Stimulated activated memory B cell treated with anti-CD40 and anti-IgM and Interleukin-4, amounts not matched to agents 10 μg/mL and 1 μg/mL and 100 μg/mL, for 72 hours (primary cell): ENCODE measurements around the gene NGF.

Source experiments
- ATAC-seq: fragments of 150-1000 bp; cut with Tn5 transposase; 2 replicates; pipeline ENCODE4 v1.10.0; 2021
- H3K27ac Mint-ChIP-seq: one replicate; pipeline ENCODE4 v1.8.0; 2022; ENCODE audit warnings: mild to moderate bottlenecking, mixed read lengths
- H3K27me3 Mint-ChIP-seq: one replicate; pipeline ENCODE4 v1.8.0; 2022; ENCODE audit warnings: mixed read lengths
- H3K36me3 Mint-ChIP-seq: one replicate; pipeline ENCODE4 v1.8.0; 2022; ENCODE audit warnings: mixed read lengths
- H3K4me1 Mint-ChIP-seq: one replicate; pipeline ENCODE4 v1.8.0; 2022; ENCODE audit warnings: mixed read lengths
- H3K4me3 Mint-ChIP-seq: one replicate; pipeline ENCODE4 v1.8.0; 2022; ENCODE audit warnings: mild to moderate bottlenecking, moderate library complexity, mixed read lengths
- H3K9me3 Mint-ChIP-seq: one replicate; pipeline ENCODE4 v1.8.0; 2022; ENCODE audit warnings: mixed read lengths

NGF gene

GRCh38 chr1:115348636-115349035 is 10.6 kb upstream of the NGF start:
- Mint-ChIP-seq H3K4me3 (no peak overlapping the region), H3K9me3 (no peaks in the 10 kb centered on the region), H3K36me3 (no peaks in the 10 kb centered on the region), H3K27ac (no peak overlapping the region), H3K4me1 (peaks cover under 1% of the 10 kb centered on the region), H3K27me3 (no peaks in the 10 kb centered on the region)
- no peak for ATAC-seq

- Mint-ChIP-seq H3K27me3 (peaks cover 5% of the 10 kb centered on the region), H3K36me3 (no peaks in the 10 kb centered on the region), H3K9me3 (no peaks in the 10 kb centered on the region), H3K4me1 (peaks cover 7% of the 10 kb centered on the region), H3K4me3 (no peak overlapping the region), H3K27ac (no peak overlapping the region)
- ATAC-seq, result peak; percentile 35
Measured at GRCh38 chr1:115347282-115347681, 9.2 kb upstream of the NGF start.

- Mint-ChIP-seq H3K27ac (no peak overlapping the region), H3K36me3 (no peaks in the 10 kb centered on the region), H3K4me1 (peaks cover 7% of the 10 kb centered on the region), H3K27me3 (peaks cover 26% of the 10 kb centered on the region), H3K4me3 (no peak overlapping the region), H3K9me3 (no peaks in the 10 kb centered on the region)
- no peak for ATAC-seq
Measured at GRCh38 chr1:115343200-115343737, 5.2 kb upstream of the NGF start.

- no peaks in the 10 kb centered on the region for H3K36me3 Mint-ChIP-seq
- no peak overlapping the region for H3K4me3 Mint-ChIP-seq
- peaks cover 35% of the 10 kb centered on the region for H3K27me3 Mint-ChIP-seq
- H3K9me3 Mint-ChIP-seq, result no peaks in the 10 kb centered on the region
- H3K4me1 Mint-ChIP-seq, result peaks cover 7% of the 10 kb centered on the region
- no peak overlapping the region for H3K27ac Mint-ChIP-seq
- ATAC-seq, result no peak
Measured at GRCh38 chr1:115341948-115342347, 3.9 kb upstream of the NGF start.

- H3K4me1 Mint-ChIP-seq, result peaks cover 7% of the 10 kb centered on the region
- H3K27ac Mint-ChIP-seq, result no peak overlapping the region
- H3K36me3 Mint-ChIP-seq, result no peaks in the 10 kb centered on the region
- ATAC-seq, result no peak
- no peak overlapping the region for H3K4me3 Mint-ChIP-seq
- H3K9me3 Mint-ChIP-seq, result no peaks in the 10 kb centered on the region
- H3K27me3 Mint-ChIP-seq, result peaks cover 45% of the 10 kb centered on the region
Measured at GRCh38 chr1:115340879-115341278, 2.8 kb upstream of the NGF start.

- H3K4me3 Mint-ChIP-seq, result no peak overlapping the region
- H3K27ac Mint-ChIP-seq, result no peak overlapping the region
- H3K9me3 Mint-ChIP-seq, result no peaks in the 10 kb centered on the region
- peaks cover 9% of the 10 kb centered on the region for H3K4me1 Mint-ChIP-seq
- no peak for ATAC-seq
- no peaks in the 10 kb centered on the region for H3K36me3 Mint-ChIP-seq
- H3K27me3 Mint-ChIP-seq, result peaks cover 55% of the 10 kb centered on the region
Measured at GRCh38 chr1:115338457-115338820, 390 bp upstream of the NGF start.

GRCh38 chr1:115337276-115337632 is 795 bp downstream of the NGF start:
- Mint-ChIP-seq H3K4me3 (no peak overlapping the region), H3K9me3 (no peaks in the 10 kb centered on the region), H3K27ac (no peak overlapping the region), H3K27me3 (peaks cover 52% of the 10 kb centered on the region), H3K4me1 (peaks cover 6% of the 10 kb centered on the region), H3K36me3 (no peaks in the 10 kb centered on the region)
- no peak for ATAC-seq

- Mint-ChIP-seq H3K27me3 (peaks cover 47% of the 10 kb centered on the region), H3K36me3 (no peaks in the 10 kb centered on the region), H3K4me3 (no peak overlapping the region), H3K4me1 (peaks cover 6% of the 10 kb centered on the region), H3K9me3 (no peaks in the 10 kb centered on the region), H3K27ac (no peak overlapping the region)
- ATAC-seq, result no peak
Measured at GRCh38 chr1:115336741-115337140, 1.3 kb downstream of the NGF start.

- Mint-ChIP-seq H3K27me3 (peaks cover 30% of the 10 kb centered on the region), H3K9me3 (no peaks in the 10 kb centered on the region), H3K4me1 (peaks cover 6% of the 10 kb centered on the region), H3K36me3 (no peaks in the 10 kb centered on the region), H3K27ac (no peak overlapping the region), H3K4me3 (no peak overlapping the region)
- ATAC-seq, result no peak
Measured at GRCh38 chr1:115332813-115333608, 5.0 kb downstream of the NGF start.

- H3K27me3 Mint-ChIP-seq, result peaks cover 21% of the 10 kb centered on the region
- H3K4me3 Mint-ChIP-seq, result no peak overlapping the region
- ATAC-seq, result no peak
- H3K4me1 Mint-ChIP-seq, result peaks cover 6% of the 10 kb centered on the region
- H3K9me3 Mint-ChIP-seq, result no peaks in the 10 kb centered on the region
- H3K27ac Mint-ChIP-seq, result no peak overlapping the region
- no peaks in the 10 kb centered on the region for H3K36me3 Mint-ChIP-seq
Measured at GRCh38 chr1:115331558-115332331, 6.3 kb downstream of the NGF start.

GRCh38 chr1:115330480-115331013 is 7.5 kb downstream of the NGF start:
- Mint-ChIP-seq H3K4me1 (peaks cover 6% of the 10 kb centered on the region), H3K9me3 (no peaks in the 10 kb centered on the region), H3K27me3 (peaks cover 9% of the 10 kb centered on the region), H3K4me3 (no peak overlapping the region), H3K36me3 (no peaks in the 10 kb centered on the region), H3K27ac (no peak overlapping the region)
- ATAC-seq, result no peak

- no peak overlapping the region for H3K27ac Mint-ChIP-seq
- no peak overlapping the region for H3K4me3 Mint-ChIP-seq
- H3K27me3 Mint-ChIP-seq, result peaks cover 9% of the 10 kb centered on the region
- H3K36me3 Mint-ChIP-seq, result no peaks in the 10 kb centered on the region
- peaks cover 6% of the 10 kb centered on the region for H3K4me1 Mint-ChIP-seq
- no peak for ATAC-seq
- no peaks in the 10 kb centered on the region for H3K9me3 Mint-ChIP-seq
Measured at GRCh38 chr1:115329965-115330364, 8.1 kb downstream of the NGF start.

GRCh38 chr1:115327270-115327669 is 10.8 kb downstream of the NGF start:
- ATAC-seq, result no peak
- Mint-ChIP-seq H3K27ac (no peak overlapping the region), H3K27me3 (no peaks in the 10 kb centered on the region), H3K9me3 (no peaks in the 10 kb centered on the region), H3K4me3 (no peak overlapping the region), H3K4me1 (no peaks in the 10 kb centered on the region), H3K36me3 (no peaks in the 10 kb centered on the region)

GRCh38 chr1:115326419-115326818 is 11.6 kb downstream of the NGF start:
- Mint-ChIP-seq H3K4me3 (no peak overlapping the region), H3K27me3 (no peaks in the 10 kb centered on the region), H3K27ac (no peak overlapping the region), H3K4me1 (no peaks in the 10 kb centered on the region), H3K36me3 (no peaks in the 10 kb centered on the region), H3K9me3 (no peaks in the 10 kb centered on the region)
- ATAC-seq, result no peak

GRCh38 chr1:115325874-115326273 is 12.2 kb downstream of the NGF start:
- ATAC-seq, result no peak
- Mint-ChIP-seq H3K27me3 (no peaks in the 10 kb centered on the region), H3K36me3 (no peaks in the 10 kb centered on the region), H3K9me3 (no peaks in the 10 kb centered on the region), H3K27ac (no peak overlapping the region), H3K4me1 (no peaks in the 10 kb centered on the region), H3K4me3 (no peak overlapping the region)
